Esophagus muscularis mucosa (tissue), 3 donors: ENCODE data around the gene PPP2R1B.

ENCODE experiments used
- EP300 ChIP-seq: sonication (generic); formaldehyde crosslinking; IDR thresholded peaks from one replicate; pipeline ENCODE4 v1.6.1; 2017; ENCODE audit warnings: antibody characterized with exemption
- TF ChIP-seq, protein P1 (sequence below), 3 experiments: fragments of 200-600 bp in 2 of 3; fragments of 450-650 bp in 1 of 3; sonication (generic) in 2 of 3; IDR thresholded peaks; one replicate each; pipeline ENCODE4 v1.5.1; 2017 to 2019; ENCODE audit warnings: antibody characterized with exemption in 3 of 3, mild to moderate bottlenecking in 2 of 3, moderate library complexity in 1 of 3

DNA sequence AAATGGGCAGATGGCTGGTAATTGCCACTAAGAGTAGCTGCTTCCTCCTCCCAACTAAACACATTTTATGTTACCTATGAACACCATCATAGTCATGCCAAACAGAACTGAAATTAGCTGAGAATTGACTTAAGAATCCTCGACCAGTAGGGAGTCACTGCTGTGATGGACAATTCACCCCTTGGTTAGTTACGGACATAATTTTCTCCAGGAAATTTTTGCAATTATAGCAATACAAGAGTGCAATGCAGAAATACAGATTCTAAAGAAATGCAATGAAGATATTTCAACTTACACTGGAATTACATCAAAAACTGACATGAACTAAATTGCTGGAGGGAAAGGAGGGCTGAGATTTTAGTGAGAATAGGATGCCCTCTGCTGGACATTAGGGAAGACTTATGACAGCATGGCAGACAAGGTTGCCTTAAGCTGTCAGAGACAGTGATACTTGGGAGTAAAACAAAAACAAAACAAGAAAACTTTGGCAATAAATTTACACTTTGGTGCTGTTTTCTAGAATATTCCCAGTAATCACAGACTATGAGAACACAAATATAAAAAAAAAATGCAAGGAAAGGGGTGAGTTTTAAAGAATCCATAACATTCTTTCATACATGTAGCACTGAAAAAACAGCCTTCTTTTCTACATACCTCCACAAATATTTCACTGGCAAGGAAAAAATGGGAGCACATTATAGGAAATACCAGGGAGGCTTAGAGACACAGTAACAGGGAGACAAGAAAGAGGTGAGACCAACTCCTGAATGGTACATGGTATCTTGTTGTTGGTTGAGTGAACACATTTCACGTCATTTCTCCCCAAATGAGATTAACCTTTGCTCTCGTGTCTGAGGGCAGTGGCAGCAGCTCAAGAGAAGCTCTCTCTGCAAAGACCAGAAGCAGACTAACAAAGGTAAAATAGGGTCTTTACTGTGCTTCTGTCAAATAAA is 11.2 kb upstream of the PPP2R1B start:
- no peak for TF ChIP-seq EP300
- TF ChIP-seq, protein P1, sequence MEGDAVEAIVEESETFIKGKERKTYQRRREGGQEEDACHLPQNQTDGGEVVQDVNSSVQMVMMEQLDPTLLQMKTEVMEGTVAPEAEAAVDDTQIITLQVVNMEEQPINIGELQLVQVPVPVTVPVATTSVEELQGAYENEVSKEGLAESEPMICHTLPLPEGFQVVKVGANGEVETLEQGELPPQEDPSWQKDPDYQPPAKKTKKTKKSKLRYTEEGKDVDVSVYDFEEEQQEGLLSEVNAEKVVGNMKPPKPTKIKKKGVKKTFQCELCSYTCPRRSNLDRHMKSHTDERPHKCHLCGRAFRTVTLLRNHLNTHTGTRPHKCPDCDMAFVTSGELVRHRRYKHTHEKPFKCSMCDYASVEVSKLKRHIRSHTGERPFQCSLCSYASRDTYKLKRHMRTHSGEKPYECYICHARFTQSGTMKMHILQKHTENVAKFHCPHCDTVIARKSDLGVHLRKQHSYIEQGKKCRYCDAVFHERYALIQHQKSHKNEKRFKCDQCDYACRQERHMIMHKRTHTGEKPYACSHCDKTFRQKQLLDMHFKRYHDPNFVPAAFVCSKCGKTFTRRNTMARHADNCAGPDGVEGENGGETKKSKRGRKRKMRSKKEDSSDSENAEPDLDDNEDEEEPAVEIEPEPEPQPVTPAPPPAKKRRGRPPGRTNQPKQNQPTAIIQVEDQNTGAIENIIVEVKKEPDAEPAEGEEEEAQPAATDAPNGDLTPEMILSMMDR (IDR thresholded peaks at IDR 0.05), result peak; percentile 75 to 85 (median 75)
